Cerebellar cortex (tissue), 1 donor: ENCODE measurements around the gene C1QTNF5.

ENCODE experiments used
- DNase-seq: peaks from one replicate; pipeline ENCODE4 v3.0.0-alpha.2; 2015; ENCODE audit warnings: low spot score

The C1QTNF5 gene

DNA sequence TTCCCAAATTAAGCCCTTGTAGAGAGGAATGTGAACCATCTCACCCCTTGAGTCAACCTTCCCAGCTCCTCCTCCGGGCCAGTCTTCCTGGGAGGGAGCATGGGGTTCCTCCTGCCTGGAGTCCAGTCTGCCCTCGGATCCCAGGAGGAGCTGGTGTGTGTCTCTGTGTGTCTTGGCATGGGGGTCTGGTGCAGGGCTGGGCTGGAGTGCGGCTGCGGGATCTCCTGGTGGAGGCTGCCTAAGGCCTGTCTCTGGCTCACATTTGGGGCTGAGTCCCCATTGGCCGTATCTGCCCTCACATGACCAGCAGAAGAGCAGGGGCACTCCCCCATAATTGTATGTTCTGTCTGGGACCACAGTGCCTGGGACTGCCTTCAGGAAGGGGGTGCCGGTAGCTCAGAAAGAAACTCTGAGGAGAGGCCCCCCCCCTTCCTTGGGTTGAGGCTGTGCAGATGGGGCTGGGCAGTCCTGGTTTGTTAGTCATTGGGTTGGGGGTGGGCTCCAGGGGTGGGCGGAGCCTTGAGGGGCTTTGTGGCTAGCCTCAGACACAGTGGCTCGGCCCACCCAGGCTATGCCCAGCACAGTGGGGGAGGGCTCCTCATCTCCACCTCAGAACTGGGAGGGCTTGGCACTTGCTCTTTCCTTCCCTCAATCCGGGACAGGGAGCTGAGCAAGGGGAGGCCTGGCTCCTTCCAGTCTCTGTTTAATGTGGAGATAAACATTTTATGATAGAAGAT, 2.9 kb downstream of the C1QTNF5 start:
- DNase-seq: peak; percentile 76

DNA sequence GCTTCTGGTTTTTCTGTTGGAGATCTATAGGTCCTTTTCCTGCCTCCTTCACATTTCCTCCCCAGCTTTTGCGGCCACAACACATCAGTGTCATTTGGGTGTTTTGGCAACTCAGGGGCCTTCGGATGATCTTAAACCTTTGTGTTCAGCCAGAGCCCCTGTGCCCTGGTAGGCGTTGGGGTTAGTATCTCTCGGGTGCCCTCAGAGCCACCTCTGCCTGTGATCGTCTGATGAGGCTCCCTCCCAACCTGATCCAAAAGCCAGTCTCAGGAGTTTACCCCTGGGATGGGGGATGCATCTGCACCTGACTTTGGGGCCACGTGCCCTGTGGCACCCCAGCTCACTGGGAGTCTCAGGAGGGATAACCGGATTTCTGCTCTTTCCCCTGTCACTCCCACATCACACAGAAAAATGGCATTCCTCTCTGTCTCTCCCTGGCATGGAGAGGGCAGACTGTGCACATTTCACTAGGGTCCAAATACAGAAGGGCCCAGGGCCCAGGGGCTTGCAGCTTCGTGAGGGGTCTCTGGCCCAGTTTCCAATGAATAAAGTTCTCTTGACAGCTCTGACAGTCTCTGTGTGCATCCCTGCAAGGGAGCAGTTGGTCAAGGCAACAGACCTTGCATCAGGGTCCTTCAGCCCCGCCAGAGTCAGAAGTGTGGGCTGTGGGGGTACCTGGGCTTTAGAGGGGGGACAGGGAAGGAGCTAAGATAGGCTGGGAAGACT, 3.8 kb downstream of the C1QTNF5 start:
- DNase-seq: no peak

DNA sequence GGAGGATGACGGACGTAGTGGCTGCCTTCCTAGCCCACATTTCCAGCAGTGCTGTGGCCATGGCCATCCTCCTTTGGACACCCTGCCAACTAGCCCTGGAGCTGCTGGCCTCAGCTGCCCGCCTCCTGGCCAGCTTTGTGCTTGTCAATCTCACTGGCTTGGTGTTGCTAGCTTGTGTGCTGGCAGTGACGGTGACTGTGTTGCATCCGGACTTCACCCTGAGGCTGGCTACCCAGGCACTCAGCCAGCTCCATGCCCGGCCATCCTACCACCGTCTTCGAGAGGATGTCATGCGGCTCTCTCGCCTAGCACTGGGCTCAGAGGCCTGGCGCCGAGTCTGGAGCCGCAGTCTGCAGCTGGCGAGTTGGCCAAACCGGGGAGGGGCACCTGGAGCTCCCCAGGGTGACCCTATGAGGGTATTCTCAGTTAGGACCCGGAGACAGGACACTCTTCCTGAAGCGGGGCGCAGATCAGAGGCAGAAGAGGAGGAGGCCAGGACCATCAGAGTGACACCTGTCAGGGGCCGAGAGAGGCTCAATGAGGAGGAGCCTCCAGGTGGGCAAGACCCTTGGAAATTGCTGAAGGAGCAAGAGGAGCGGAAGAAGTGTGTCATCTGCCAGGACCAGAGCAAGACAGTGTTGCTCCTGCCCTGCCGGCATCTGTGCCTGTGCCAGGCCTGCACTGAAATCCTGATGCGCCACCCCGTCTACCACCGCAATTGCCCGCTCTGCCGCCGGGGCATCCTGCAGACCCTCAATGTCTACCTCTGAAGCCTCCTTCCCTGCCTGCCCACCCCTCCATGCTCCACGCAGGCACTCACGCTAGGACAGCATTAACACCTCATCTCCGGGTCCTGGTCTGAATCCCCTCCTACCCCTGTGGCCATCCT, 4.8 kb downstream of the C1QTNF5 start:
- DNase-seq: no peak

DNA sequence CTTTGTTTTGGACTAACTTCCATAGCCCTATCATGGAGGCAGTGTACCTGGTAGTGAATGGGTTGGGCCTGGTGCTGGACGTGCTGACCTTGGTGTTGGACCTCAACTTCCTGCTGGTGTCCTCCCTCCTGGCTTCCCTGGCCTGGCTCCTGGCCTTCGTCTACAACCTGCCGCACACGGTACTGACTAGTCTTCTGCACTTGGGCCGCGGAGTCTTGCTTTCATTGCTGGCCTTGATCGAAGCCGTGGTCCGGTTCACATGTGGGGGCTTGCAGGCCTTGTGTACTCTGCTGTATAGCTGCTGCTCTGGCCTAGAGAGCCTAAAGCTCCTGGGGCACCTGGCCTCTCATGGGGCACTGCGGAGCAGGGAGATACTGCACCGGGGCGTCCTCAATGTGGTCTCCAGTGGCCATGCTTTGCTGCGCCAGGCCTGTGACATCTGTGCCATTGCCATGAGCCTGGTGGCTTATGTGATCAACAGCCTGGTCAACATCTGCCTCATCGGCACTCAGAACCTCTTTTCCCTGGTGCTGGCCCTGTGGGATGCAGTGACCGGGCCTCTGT, 5.5 kb downstream of the C1QTNF5 start:
- no peak for DNase-seq

DNA sequence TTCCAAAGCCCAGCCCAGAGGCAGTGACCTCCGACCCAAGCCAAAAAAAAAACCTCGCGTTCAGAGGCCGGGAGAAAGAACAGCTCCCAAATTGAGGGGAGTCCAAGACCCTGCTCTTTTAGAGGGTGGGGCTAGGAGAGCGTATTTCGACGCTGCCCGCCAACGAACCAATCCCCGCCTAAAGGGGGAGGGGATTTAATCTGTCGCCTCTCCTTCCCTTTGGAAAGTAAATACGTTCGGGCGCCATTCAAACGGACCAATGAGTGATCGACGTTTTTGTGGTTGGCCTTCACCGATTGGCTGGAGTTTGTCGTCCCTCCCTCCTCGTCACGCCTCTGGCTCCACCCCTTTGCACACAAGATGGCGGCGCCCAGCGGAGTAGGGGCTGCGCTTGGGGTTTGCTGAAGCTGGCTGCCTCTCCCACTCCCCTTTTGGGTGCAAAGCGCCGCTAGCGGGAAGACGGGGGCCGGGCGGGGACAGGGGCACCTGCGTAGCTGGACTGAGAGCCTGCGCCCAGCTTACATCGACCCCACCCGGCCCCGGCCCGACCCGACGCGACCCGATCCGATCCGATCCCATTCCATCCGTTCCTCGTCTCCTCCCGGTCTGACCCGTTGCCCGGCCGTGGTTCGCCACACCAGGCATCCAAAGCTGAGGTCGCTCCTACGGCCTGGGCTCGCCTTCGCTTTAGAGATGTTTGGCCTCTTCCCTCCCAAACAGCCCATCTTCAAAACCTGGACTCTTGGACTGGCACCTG, 6.3 kb downstream of the C1QTNF5 start, which contains the start of gene RNF26:
Gene RNF26, plus strand, starts transcription at position 354 of the 757 bp plus-strand sequence. CDS start 596 bp downstream, outside the sequence.
- peak; percentile 99 for DNase-seq

DNA sequence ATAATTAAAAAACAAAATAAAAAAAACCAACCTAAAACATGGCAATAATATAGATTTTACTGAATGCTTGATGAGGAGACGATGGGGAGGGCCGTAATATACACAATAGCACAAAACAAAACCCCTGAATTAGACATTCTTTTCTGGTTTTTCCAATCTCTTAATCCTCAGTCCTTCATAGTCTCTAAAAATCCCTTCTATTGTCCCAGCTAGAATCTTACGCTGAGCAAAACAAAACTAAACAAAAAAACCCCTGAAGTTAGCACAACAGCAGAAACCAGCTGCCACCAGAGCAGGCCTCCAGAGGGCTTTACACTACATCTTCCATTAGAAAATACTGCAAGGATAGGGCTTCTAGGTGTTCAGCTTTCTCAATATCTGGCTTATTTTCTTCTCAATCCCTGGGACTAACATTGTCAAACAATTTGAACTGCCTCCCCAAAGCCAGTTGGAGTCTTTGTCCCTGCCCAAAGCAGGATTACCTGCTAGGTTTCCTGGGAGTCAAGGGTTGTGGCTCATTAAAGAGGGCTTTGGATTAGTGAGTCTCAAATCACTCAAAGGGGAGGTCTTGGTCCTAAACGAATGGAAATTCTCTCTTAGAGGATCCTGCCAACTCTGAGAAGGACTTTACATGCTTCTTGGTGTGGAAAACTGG, 8.4 kb downstream of the C1QTNF5 start:
- DNase-seq: no peak

DNA sequence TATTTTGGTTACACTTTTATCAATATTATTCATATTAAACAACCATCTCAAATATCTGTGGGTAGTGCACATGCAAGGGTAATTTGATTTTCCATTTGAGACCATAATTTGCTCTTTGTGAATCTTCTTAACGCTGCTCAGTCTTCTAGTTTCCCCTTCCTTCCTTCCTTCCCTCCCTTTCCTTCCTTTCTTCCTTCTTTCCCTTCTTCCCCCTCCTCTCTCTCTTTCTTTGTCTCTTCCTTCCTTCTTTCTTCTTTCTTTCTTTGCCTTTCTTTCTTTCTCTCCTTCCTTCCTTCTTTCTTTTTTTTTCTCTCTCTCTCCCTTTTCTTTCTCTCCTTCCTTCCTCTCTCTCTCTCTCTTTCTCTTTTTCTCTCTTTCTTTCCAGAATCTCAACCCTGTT, 10.4 kb downstream of the C1QTNF5 start:
- DNase-seq: no peak

DNA sequence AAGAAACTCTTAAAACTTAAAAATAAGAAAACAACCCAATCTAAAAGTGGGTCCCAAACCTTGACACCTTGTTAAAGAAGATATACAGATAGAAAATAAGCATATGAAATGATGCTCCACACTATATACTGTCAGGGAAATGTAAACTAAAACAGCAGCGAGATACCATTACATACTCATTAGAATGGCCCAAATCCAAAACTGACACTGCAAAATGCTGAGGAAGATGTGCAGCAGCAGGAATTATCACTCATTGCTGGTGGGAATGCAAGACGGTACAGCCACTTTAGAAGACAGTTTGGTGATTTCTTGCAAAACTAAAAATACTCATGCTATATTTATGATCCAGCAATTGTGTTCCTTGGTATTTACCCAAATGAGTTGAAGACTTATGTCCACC, 11.4 kb downstream of the C1QTNF5 start:
- no peak for DNase-seq

DNA sequence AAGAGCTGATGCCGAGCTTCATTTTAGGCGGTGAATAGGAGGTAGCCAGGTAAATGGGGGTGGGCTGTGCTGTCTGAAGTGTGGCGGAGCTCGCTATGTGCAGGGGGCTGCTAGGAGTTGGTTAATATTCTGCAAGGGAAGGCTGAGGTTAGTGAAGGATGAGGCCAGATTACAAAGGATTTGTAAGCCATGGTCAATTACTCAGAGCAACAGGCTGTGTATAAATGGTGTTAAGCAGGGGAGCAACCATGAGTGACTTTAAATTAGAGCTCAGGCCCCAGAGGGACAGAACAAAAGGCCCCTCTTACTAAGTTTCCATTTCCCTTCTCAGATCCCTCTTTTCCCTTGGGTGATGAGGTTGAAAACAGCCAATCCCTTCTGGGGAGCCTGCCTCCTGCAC, 16.5 kb downstream of the C1QTNF5 start:
- no peak for DNase-seq

DNA sequence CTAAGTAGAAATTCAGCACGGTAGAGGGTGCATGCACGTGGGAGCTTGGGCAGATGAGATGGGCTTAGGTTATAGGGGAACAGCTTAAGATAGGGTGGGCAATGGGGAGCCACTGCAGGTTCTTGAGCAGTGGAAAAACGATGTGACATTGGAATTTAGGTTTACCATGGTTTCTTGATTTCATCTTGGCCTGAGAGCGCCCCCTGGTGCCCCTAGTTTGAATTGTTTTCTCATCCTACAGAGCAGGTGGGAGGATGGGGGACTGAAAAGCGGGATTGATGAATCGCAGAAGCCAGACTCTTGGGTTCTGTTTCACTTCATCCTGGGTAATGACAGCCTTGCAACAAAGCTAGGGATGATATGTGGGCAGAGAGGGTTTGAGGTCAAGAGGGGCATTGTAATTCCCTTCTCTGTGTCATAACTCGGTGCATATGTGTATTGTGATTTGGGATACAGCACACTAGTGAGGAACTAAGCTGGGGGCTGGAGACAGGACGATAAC, 17.1 kb downstream of the C1QTNF5 start:
- peak; percentile 87 for DNase-seq

DNA sequence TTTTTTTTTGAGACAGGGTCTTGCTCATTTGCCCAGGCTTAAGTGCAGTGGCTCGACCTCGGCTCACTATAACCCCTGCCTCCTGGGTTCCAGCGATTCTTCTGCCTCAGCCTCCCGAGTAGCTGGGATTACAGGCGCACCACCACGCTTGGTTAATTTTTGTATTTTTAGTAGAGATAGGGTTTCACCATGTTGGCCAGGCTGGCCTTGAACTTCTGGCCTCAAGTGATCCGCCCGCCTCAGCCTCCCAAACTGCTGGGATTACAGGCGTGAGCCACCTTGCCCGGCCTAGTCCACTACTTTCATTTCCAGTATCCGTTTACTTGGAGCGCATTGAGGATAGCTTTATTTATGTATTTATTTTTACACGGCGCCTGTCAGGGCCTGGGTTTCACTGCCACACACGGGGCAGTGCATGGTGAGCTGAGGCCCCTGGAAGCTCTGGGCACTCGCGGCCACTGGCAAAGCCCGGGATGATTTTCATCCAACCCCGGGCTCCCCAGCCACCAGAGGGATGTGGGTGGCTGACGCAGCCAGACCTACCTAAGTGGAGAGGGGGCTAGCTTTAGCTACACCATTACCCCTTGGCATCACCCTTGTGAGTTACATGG, 17.7 kb downstream of the C1QTNF5 start:
- DNase-seq: no peak

DNA sequence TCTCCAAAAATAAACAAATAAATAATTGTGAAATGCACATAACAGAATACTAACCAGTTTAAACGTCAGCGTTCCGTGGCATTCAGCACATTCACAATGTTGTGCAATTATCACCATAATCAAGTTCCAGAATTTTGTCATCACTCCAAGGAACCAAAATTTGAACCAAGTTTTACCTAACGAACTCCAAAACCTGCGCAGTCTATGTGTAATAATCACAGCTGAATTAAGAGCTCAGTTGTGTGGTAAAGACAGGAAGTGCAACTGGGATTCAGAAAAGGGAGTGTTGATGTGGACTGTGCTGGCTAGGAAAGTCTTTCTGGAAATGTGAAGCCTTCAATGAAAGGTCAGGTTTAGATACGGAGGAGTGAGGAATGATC, 18.3 kb downstream of the C1QTNF5 start:
- DNase-seq: no peak

DNA sequence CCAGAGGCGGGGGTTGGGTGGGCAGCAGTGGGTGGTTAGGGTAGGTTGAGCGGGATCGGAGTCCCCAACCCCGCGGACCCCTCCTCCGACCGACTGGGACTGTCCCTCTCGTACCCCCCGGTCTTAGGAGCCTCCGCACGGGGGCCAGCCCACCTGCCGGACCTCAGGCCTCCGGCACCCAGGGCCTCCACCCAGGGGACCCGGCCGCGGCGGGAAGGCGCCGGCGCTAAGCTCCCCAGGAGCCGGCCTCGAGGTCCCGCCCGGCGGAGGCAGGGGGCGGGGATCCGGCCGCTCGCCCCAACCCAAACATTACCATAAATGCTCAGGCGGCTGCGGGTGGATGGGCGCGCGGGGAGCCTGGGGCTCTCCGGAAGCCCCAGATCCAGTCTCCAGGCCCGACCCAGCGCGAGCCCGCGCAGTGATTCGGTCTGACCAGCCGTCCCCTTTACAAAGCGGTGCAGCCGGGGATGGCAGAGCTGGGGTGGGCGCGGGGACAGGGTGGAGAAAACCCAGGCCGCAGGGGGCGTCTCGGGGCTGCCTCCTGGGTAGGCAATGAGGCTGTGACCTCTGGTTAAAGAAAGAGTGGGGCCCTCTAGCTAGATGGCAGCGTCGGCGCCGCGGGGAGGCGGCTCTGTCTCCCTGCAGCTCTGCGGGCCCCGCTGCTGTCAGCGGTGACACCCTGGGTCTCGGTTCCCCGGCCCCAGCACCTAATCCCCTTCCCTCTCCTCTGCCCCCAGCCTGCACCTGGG, 19.7 kb downstream of the C1QTNF5 start:
- peak; percentile 60 for DNase-seq

DNA sequence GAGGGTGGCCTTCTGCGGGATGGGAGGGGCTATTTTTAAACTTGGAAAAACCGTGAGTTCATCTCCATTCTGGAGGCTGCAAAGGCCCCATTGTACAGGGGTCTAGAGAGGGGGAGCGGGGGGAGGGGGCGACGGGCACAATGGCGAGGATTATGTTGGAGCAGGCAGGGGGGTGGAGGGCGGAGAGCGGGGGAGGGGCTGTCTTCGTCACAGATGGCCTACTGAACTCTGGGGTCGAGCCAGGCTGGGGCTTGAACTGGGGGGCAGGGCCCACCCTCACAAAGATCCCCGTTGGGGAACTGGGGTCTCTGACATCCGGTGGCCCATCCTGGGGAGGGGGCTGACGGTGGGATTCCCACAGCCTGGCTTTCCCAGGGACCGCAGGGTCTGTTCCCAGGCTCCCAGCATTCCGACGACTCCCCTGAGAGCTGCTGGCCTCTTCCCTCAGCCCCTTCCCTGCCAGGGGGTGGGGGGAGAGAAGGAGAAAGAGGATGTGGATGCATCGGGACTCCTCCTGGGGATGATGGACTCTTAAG, 20.4 kb downstream of the C1QTNF5 start:
- DNase-seq: no peak

DNA sequence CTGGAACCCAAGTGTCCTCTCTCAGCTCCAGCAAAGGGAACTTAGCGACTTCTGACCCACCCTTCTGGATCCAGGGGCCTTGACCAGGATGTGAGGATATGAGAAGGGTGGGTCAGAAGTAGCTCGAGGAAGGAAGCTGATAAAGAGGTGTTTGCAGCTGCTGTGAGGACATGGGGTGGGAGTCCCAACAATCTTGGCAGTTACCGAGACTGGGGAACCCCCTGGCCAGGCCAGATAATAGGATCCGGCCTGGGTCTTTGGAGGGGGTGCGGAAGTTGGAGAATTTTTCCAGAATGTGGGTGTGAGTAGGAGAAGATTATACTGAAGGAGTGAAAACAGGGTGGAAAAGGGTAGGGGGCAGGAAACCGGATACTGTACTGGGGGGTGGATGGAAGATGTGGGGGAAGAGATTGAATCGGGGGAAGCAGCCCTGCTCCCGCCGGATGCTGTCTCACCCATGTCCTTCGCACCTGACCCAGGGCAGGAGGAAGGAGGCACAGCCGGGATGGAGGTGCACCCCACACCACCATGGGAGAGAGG, 20.9 kb downstream of the C1QTNF5 start:
- DNase-seq: no peak

DNA sequence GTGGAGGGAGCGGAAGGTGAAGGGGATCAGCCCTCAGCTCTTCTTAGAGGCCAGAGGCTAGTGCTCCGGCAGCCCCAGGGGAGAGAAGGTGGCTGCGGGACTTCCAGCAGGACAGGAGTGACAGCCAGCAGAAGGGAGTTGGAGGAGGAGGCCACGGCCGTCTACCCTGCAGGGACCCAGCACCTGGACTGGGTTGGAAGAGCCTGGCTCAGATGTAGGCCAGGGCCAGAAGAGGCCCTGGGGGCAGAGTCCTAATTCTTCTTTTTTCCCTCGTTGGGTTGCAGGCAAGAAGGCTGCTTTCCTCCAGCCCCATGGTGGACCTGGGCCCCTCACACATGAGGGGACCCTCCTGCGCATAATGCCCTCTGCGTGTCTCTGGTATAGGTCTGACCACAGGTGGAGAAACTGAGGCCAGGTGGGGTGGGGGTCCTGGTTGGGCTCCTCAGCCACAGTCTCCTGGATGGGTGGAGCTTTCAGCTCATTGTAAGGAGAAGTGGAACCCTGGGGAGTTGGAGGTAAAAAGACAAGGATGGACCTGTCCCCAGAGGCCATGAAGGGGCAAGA, 21.5 kb downstream of the C1QTNF5 start:
- no peak for DNase-seq

DNA sequence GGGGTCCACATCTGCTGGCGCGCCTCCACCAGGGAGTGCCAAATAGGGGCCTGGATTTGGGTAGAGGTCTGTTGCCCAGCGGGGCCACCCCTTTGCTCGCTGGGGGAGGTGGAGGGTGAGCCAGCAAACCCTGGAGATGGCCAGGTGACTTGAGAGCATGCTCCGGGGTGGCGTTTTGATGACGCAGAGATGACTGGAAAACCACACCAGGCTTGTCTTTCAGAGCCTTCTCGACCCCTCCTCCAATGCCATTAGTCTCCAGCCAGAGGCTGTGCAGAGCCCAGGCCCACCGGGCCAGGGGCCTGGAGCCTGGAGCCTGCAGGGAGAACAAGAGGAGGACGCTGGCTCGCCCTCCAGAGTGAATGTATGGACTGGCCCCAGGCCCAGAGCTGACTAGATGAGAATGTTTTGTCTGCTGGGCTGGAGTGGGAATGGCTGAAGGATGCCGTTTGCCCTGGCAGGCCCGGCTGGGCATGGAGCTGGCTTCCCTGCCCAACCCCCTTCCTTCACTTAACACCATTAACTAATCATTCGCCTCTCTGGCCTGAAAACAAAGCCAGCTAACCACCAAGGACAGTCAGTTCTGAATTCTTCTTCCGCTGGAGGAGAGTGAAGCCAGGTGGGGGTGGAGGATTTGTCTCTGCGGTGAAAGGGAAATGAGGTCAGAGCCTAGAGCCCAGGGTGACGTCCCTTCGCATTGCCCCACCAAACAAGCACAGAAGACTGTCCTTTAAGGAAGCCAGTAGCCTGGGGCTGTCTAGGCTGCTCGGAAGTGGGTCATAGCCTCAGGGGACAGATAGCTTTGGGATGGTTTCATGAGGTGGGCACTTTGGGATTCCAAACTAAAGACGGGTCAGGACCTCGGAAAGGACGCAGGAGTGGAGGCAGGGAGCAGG, 22.2 kb downstream of the C1QTNF5 start:
- peak; percentile 67 for DNase-seq
